HG03457 (cell line): ENCODE measurements around the gene SH3BP5.

Experiments used
- ATAC-seq: cut with Tn5 transposase; IDR thresholded peaks from one replicate; pipeline ENCODE4 v1.9.1; 2021; ENCODE audit warnings: moderate number of reproducible peaks; ENCODE audit not compliant: unreplicated experiment

The SH3BP5 gene

GRCh38 chr3:15211937-15212336 lies 120.4 kb downstream of the SH3BP5 start:
- ATAC-seq, result no peak

- ATAC-seq, result no peak
Observed at GRCh38 chr3:15207836-15208504, 124.4 kb downstream of the SH3BP5 start.

GRCh38 chr3:15206662-15207576 lies 125.5 kb downstream of the SH3BP5 start:
- ATAC-seq, result no peak

GRCh38 chr3:15205934-15206661 lies 126.3 kb downstream of the SH3BP5 start, which contains the start of gene CAPN7:
Gene CAPN7 (plus strand): TSS chr3:15206246. CDS start chr3:15206496, 250 bp downstream.
- peak; percentile 89 for ATAC-seq

- ATAC-seq, result no peak
Observed at GRCh38 chr3:15205482-15205933, 126.9 kb downstream of the SH3BP5 start.
